B cell (primary cell): ENCODE results near the gene FYN. TPM values are rescaled to one million over a fixed set of nuclear protein-coding genes. Genes with fewer than 3 reads are reported as not detected.

ENCODE experiments used
- ATAC-seq: fragments of 200-7000 bp; cut with Tn5 transposase; one replicate; pipeline ENCODE4 v1.10.0; 2021; ENCODE audit warnings: low read depth, mild to moderate bottlenecking, moderate number of reproducible peaks, moderate library complexity
- CTCF ChIA-PET: fragments of 350-600 bp; sonication (Branson Sonifier 250); formaldehyde crosslinking; loops from one replicate; lab custom pipeline; 2021; ENCODE audit warnings: antibody characterized with exemption, inconsistent platforms; lab: Charles Lee
- POLR2A ChIA-PET: fragments of 350-600 bp; sonication (Branson Sonifier 250); formaldehyde crosslinking; loops from one replicate; lab custom pipeline; 2021; ENCODE audit warnings: antibody characterized with exemption; lab: Charles Lee
- DNase-seq: peaks from one replicate; pipeline ENCODE4 v3.0.0; 2013
- H2AFZ ChIP-seq: 2 replicates; pipeline ENCODE4 v1.6.1; 2012; ENCODE audit warnings: mild to moderate bottlenecking, low read depth, low read length; ENCODE audit not compliant: insufficient read depth, poor library complexity, severe bottlenecking
- H3K27ac ChIP-seq, 2 donors: 1 replicate in 1 of 2; 2 replicates in 1 of 2; pipeline ENCODE4 v1.5.1; 2012 to 2013; ENCODE audit warnings: low read length in 2 of 2, mild to moderate bottlenecking in 2 of 2, moderate library complexity in 1 of 2
- H3K27me3 ChIP-seq, 4 experiments: fragments of 200-600 bp in 1 of 4; sonication (generic) in 1 of 4; replicated peaks in 1 of 4; 1 replicate in 2 of 4; 2 replicates in 2 of 4; pipeline versions ENCODE4 v1.6.1 to v1.7.0; 2013 to 2016; ENCODE audit warnings: low read length in 3 of 4, mild to moderate bottlenecking in 2 of 4, mixed read lengths in 1 of 4, moderate library complexity in 1 of 4; ENCODE audit not compliant: insufficient read depth in 4 of 4, control insufficient read depth in 3 of 4; ENCODE audit errors: control extremely low read depth in 1 of 4
- H3K36me3 ChIP-seq, 2 experiments: replicated peaks in 1 of 2; 1 replicate in 1 of 2; 2 replicates in 1 of 2; pipeline versions ENCODE4 v1.6.1 to v1.7.1; 2013; ENCODE audit warnings: low read length in 1 of 2; ENCODE audit not compliant: insufficient read depth in 2 of 2, control insufficient read depth in 1 of 2; ENCODE audit errors: control extremely low read depth in 1 of 2, extremely low read depth in 1 of 2
- H3K4me1 ChIP-seq, 2 donors: fragments of 200-600 bp in 1 of 2; sonication (generic) in 1 of 2; 1 replicate in 1 of 2; 2 replicates in 1 of 2; pipeline versions ENCODE4 v1.5.1 to v1.6.1; 2013 to 2017; ENCODE audit warnings: low read length in 2 of 2; ENCODE audit not compliant: control insufficient read depth in 2 of 2, insufficient read depth in 2 of 2
- H3K4me2 ChIP-seq: replicated peaks from 2 replicates; pipeline ENCODE3; 2012; ENCODE audit warnings: mild to moderate bottlenecking, low read depth, low read length; ENCODE audit not compliant: poor library complexity, severe bottlenecking
- H3K4me3 ChIP-seq, 5 experiments: fragments of 200-600 bp in 1 of 5; sonication (generic) in 1 of 5; 1 replicate in 3 of 5; 2 replicates in 2 of 5; pipeline versions ENCODE4 v1.5.1 to v1.7.0; 2011 to 2016; ENCODE audit warnings: low read length in 4 of 5, mild to moderate bottlenecking in 4 of 5, low read depth in 2 of 5, control low read depth in 1 of 5, moderate library complexity in 1 of 5; ENCODE audit not compliant: insufficient read depth in 1 of 5; ENCODE audit errors: control extremely low read depth in 1 of 5, extremely low read depth in 1 of 5
- H3K79me2 ChIP-seq: fragments of 200-600 bp; sonication (generic); one replicate; pipeline ENCODE4 v1.6.0; 2016; ENCODE audit warnings: low read length; ENCODE audit not compliant: control insufficient read depth, insufficient read depth
- H3K9ac ChIP-seq: fragments of 200-600 bp; sonication (generic); 2 replicates; pipeline ENCODE4 v1.6.1; 2017; ENCODE audit warnings: mild to moderate bottlenecking, low read length, moderate library complexity
- H3K9me3 ChIP-seq, 3 donors: one replicate each; pipeline versions ENCODE4 v1.6.1 to v1.7.1; 2013; ENCODE audit warnings: low read length in 2 of 3; ENCODE audit not compliant: control insufficient read depth in 2 of 3, insufficient read depth in 1 of 3; ENCODE audit errors: control extremely low read depth in 1 of 3
- H4K20me1 ChIP-seq: 2 replicates; pipeline ENCODE4 v1.6.0; 2012; ENCODE audit warnings: mild to moderate bottlenecking, low read length; ENCODE audit not compliant: insufficient read depth, control insufficient read depth, poor library complexity, severe bottlenecking
- H3K27ac Mint-ChIP-seq: one replicate; pipeline ENCODE4 v1.8.0; 2021; ENCODE audit warnings: mixed read lengths
- H3K27me3 Mint-ChIP-seq: one replicate; pipeline ENCODE4 v1.8.0; 2021; ENCODE audit warnings: mixed read lengths
- H3K4me1 Mint-ChIP-seq: one replicate; pipeline ENCODE4 v1.8.0; 2021; ENCODE audit warnings: mixed read lengths
- H3K4me3 Mint-ChIP-seq: one replicate; pipeline ENCODE4 v1.8.0; 2021; ENCODE audit warnings: mixed read lengths
- H3K9me3 Mint-ChIP-seq: one replicate; pipeline ENCODE4 v1.8.0; 2022; ENCODE audit warnings: mixed read lengths; ENCODE audit not compliant: insufficient read depth
- CTCF ChIP-seq: fragments of 200-600 bp; IDR thresholded peaks from one replicate; pipeline ENCODE4 v1.8.0; 2022; ENCODE audit warnings: antibody characterized with exemption, mild to moderate bottlenecking
- EZH2 ChIP-seq: IDR thresholded peaks from 2 replicates; pipeline ENCODE4 v1.6.1; 2012; ENCODE audit warnings: borderline replicate concordance, low read depth, mild to moderate bottlenecking, moderate library complexity, low read length; ENCODE audit not compliant: insufficient read depth, poor library complexity, severe bottlenecking
- WGBS: methylation state at CpG from one replicate; pipeline ENCODE4 v1.1.5; 2013; ENCODE audit warnings: missing lambda C conversion rate; ENCODE audit not compliant: insufficient coverage; 5-methylcytosine and 5-hydroxymethylcytosine counted together
- intact Hi-C: fragments of 100-400 bp; cut with micrococcal nuclease; formaldehyde crosslinking; loops from one replicate; pipeline ENCODE4 v1.10.0; 2022
- polyA plus RNA-seq: library from polyadenylated mRNA; depleted of rRNA; stranded (reverse); fragments of >200 nt; gene quantifications from 2 replicates; pipeline ENCODE4 v1.2.3, GENCODE V29; 2012
- total RNA-seq, 2 donors: library from RNA; stranded (reverse); fragments of 120-200 nt in 1 of 2; gene quantifications; 1 replicate in 1 of 2; 2 replicates in 1 of 2; pipeline versions ENCODE4 v1.2.3 to v1.2.4, GENCODE V29; 2013 to 2022

FYN gene
- total and polyA plus RNA-seq, 2 donors (not counting 1 experiment from before 2014, with no cell fraction given) = 54.1 to 94.0 TPM

- CTCF ChIA-PET = interaction anchor here (0.9 to 2.4 kb wide), 2 partner anchors 17 to 301 kb away, joined by 3 to 9 read pairs; no protein-coding TSS in a partner anchor
- H3K4me3 Mint-ChIP-seq = no peak overlapping the region
- no peak overlapping the region for H3K27ac ChIP-seq
These were observed 146.2 kb downstream of the FYN start for GRCh38 chr6:111727041-111727440.

More at GRCh38 chr6:111727041-111727440, 146.2 kb downstream of the FYN start:
- H3K9me3 ChIP-seq = no peaks in the 10 kb centered on the region
- ATAC-seq (no peak), DNase-seq (no peak)
- POLR2A ChIA-PET = no interaction called here
- no peak overlapping the region for H3K4me2 ChIP-seq
- no peak overlapping the region for H3K4me3 ChIP-seq
- H3K4me1 Mint-ChIP-seq = peaks cover 61% of the 10 kb centered on the region
- H2AFZ ChIP-seq = no peak overlapping the region
- H3K36me3 ChIP-seq = no peaks in the 10 kb centered on the region
- TF ChIP-seq EZH2 = no peak
- no peak for TF ChIP-seq CTCF
- no peak overlapping the region for H3K9ac ChIP-seq
- peaks cover 47% of the 10 kb centered on the region for H3K79me2 ChIP-seq
- H3K27me3 ChIP-seq = no peaks in the 10 kb centered on the region
- no peaks in the 10 kb centered on the region for H4K20me1 ChIP-seq
- 100% methylated on average over 1 of the region's 5 CpGs for WGBS
- no peaks in the 10 kb centered on the region for H3K27me3 Mint-ChIP-seq
- H3K9me3 Mint-ChIP-seq = no peaks in the 10 kb centered on the region
- intact Hi-C loops = loop anchor here (10.0 kb wide), 1 partner anchor 118 kb away; no protein-coding TSS in a partner anchor
- peaks cover 50 to 58% of the 10 kb centered on the region in 2 donors for H3K4me1 ChIP-seq
- H3K27ac Mint-ChIP-seq = no peak overlapping the region
